IMR-90 (cell line): ENCODE measurements around the gene NR4A3. TPM values are rescaled to one million over a fixed set of nuclear protein-coding genes. Genes with fewer than 3 reads are reported as not detected.

Experiments
- CEBPB ChIP-seq: IDR thresholded peaks from 2 replicates; pipeline ENCODE4 v1.6.1; 2012; ENCODE audit warnings: low read depth, low read length, improper control_type of control experiment
- MAZ ChIP-seq: IDR thresholded peaks from 2 replicates; pipeline ENCODE4 v1.6.1; 2012; ENCODE audit warnings: low read depth, mild to moderate bottlenecking, low read length, improper control_type of control experiment, moderate library complexity, borderline replicate concordance
- polyA plus RNA-seq, 3 experiments: library from polyadenylated mRNA; depleted of rRNA; stranded (reverse); fragments of >200 nt; gene quantifications; 2 replicates each; pipeline ENCODE4 v1.2.3, GENCODE V29; 2012; ENCODE audit warnings: low replicate concordance in 1 of 3
- total RNA-seq: library from RNA; depleted of rRNA; stranded (reverse); fragments of >200 nt; gene quantifications from 2 replicates; pipeline ENCODE4 v1.2.3, GENCODE V29; 2012
- TF ChIP-seq, protein P1 (sequence below): fragments of 150-350 bp; IDR thresholded peaks from 2 replicates; pipeline ENCODE4 v1.6.1; 2017; ENCODE audit warnings: mild to moderate bottlenecking, antibody characterized with exemption, low read length, low read depth

NR4A3 gene
- total and polyA plus RNA-seq, 2 of the 4 experiments (the other 2 are of a cell fraction), result 0.27 to 0.54 TPM

DNA sequence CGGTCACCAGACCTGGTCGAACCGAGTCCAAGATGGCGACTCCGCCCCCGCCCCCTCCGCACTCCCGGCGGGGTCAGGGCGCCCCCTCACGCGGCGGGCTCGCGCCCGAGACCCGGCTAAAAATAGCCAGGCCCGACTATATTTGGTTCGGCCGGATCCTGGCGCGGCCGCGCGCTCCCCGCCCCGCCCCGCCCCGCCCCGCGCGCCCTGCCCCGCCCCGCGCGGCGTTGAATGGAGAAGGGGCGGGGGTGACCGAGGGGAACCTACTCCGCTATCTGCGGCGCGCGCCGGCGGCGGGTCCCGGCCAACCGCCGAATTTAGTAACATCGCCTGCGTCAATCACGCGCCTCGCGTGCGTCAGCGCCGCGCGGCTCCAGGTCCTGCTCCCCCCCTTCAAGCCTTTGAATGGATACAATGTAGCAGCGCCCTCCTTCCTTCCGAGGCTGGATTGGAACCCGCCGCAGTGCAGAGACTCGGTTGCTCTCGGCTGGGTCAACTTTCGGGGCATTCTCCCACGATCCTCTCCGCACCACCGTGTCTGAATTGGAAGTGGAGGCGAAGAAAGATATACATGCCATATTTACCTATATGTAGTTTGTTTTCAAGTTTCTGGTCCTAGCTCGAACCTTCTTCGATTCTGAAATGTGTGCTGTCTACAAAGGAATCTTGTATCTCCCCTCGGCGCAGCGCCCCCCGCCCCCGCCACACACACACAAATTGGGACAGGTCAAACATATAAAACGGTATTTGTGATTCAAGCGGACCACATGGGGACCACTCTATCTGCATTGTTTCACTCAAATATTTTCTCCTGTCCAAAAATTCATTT, 1.6 kb upstream of the NR4A3 start (continued):
- TF ChIP-seq, protein P1, sequence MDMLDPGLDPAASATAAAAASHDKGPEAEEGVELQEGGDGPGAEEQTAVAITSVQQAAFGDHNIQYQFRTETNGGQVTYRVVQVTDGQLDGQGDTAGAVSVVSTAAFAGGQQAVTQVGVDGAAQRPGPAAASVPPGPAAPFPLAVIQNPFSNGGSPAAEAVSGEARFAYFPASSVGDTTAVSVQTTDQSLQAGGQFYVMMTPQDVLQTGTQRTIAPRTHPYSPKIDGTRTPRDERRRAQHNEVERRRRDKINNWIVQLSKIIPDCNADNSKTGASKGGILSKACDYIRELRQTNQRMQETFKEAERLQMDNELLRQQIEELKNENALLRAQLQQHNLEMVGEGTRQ, result no peak
- peak; percentile 79 for TF ChIP-seq MAZ
- TF ChIP-seq CEBPB, result peak; percentile 84
